GM18505 (cell line): ENCODE results near the gene RAX2.
"Not testable (repeated sequence)": the region's sequence is repeated elsewhere in the genome, so short reads cannot be mapped to it uniquely, and the experiment has no call there.

ENCODE experiments used
- ATAC-seq: cut with Tn5 transposase; IDR thresholded peaks from one replicate; pipeline ENCODE4 v1.9.1; 2021; ENCODE audit not compliant: unreplicated experiment
- POLR2A ChIP-seq: IDR thresholded peaks from 4 replicates; pipeline ENCODE4 v1.6.1; 2011; ENCODE audit warnings: borderline replicate concordance; ENCODE audit not compliant: insufficient read depth, insufficient read length; ENCODE audit errors: extremely low read depth

Gene RAX2

GRCh38 chr19:3765121-3765520 lies 6.9 kb downstream of the RAX2 start:
- ATAC-seq: no peak
- TF ChIP-seq POLR2A: no peak

GRCh38 chr19:3762501-3763459 lies 9.2 kb downstream of the RAX2 start, which contains the start of gene MRPL54:
Gene MRPL54, plus strand, starts transcription at chr19:3762682. Its CDS starts 19 bp downstream, at chr19:3762701.
- peak; percentile 71 for ATAC-seq
- TF ChIP-seq POLR2A: peak; percentile 94

GRCh38 chr19:3762130-3762473 lies 9.9 kb downstream of the RAX2 start:
- no peak for ATAC-seq
- no peak for TF ChIP-seq POLR2A

GRCh38 chr19:3761382-3762129 lies 10.5 kb downstream of the RAX2 start, which contains the start of gene APBA3:
Gene APBA3, minus strand, starts transcription at chr19:3761692. Its CDS starts 1,428 bp downstream, at chr19:3760264.
- ATAC-seq: peak; percentile 58
- TF ChIP-seq POLR2A: peak; percentile 89

GRCh38 chr19:3760871-3761361 lies 11.1 kb downstream of the RAX2 start:
- no peak for ATAC-seq
- no peak for TF ChIP-seq POLR2A

- no peak for TF ChIP-seq POLR2A
Observed at GRCh38 chr19:3759482-3760254, 12.4 kb downstream of the RAX2 start.

DNA sequence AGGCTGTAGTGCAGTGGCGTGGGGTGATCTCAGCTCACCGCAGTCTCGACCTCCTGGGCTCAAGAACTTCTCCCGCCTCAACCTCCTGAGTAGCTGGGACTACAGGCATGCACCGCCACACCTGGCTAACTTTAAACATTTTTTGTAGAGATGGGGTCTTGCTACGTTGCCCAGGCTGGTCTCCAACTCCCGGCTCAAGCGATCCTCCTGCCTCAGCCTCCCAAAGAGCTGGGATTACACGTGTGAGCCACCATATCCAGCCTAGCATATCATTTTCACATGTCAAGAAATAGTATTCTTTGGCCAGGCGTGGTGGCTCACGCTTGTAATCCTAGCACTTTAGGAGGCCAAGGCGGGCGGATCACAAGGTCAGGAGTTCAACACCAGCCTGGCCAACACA lies 13.7 kb downstream of the RAX2 start:
- not testable (repeated sequence) for ATAC-seq

More at GRCh38 chr19:3759482-3760254, 12.4 kb downstream of the RAX2 start:
- ATAC-seq: no peak

- ATAC-seq: not testable (repeated sequence)
Observed at GRCh38 chr19:3757705-3758104, 14.3 kb downstream of the RAX2 start.

DNA sequence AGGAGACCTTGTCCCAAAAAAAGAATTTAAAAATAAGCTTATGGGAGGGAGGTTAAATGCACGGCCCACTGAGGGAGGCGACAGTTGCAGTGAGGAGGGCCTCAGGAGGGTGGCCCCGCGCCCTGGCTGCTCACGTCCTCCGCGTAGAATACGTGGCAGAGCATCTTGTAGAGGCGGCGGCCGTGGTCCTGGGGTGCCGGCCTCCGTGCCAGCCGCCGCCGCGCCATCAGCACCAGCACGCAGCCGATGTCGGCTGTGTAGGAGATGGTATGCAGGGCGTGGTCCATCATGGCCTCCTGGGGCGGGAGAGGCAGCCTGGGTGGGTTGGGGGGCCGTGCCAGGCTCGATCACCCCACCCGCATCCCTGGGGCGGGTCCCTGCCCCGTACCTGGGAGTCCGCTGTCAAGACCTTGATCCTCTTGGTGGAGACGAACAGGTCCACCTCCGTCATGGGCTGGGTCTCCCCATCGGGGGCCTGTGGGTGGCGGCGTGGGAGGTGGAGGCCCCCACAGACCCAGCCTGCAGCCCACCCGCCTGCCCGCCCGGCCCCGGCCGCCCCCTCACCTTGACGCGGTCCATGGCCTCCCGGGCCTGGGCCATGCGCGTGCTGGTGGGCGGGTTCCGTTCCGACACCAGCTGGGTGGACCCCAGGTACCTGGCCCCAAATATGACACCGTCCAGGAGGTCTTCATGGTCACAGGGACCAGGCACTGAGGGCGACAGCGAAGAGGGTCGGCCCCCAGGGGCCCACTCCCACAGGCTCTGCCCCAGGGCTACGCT lies 18.2 kb downstream of the RAX2 start:
- no peak for TF ChIP-seq POLR2A
- no peak for ATAC-seq

DNA sequence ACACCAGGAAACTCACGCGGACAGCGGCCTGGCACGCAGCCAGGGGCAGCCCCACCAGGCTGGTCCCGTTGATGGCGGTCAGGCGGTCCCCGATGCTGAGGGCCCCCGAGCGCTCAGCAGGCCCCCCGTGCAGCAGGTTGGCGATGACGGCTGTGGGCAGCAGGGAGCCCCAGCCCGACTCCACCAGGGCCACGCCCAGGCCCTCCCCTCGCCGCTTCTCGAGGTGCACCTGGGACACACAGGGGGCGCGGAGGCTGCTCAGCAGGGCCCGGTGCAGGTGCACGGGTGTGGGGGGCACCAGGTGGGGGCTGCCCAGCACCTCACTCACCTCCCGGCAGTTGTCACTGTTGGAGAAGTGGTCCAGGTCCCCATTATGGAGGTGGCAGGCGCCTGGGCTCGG lies 19.5 kb downstream of the RAX2 start:
- no peak for ATAC-seq
- TF ChIP-seq POLR2A: no peak

DNA sequence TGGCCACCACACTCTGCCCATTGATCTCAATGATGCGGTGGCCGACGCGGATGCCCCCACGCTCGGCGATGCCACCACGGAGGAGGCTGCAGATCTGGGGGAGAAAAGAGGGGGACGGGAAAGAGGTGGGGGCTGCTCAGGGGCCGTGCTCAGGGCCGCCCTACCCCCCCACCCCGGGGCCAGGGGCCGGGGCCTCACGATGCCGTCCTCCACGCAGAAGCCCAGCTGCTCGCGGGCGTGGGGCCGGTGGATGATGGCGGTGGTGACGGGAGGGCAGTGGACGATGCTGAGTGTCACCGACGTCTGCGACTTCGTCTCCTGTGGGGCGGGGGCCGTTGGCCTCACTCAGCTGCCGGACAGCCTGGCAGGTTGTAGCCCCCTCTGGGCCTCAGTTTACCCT lies 20.8 kb downstream of the RAX2 start:
- no peak for ATAC-seq
- no peak for TF ChIP-seq POLR2A

- no peak for TF ChIP-seq POLR2A
- no peak for ATAC-seq
Observed at GRCh38 chr19:3750211-3750610, 21.8 kb downstream of the RAX2 start.
